Cortex of kidney (tissue), 1 donor: Measurements from ENCODE around the gene ARHGEF6.

ENCODE experiments used
- DNase-seq: peaks from one replicate; lab custom pipeline; 2025; lab: John Stamatoyannopoulos, UW

ARHGEF6 gene

GRCh38 chrX:136745215-136746173 is 35.2 kb downstream of the ARHGEF6 start:
- no peak for DNase-seq

GRCh38 chrX:136742721-136743379 is 37.9 kb downstream of the ARHGEF6 start:
- no peak for DNase-seq

- DNase-seq = no peak
These were observed 42.5 kb downstream of the ARHGEF6 start for GRCh38 chrX:136738049-136738729.

GRCh38 chrX:136736690-136737089 is 44.0 kb downstream of the ARHGEF6 start:
- no peak for DNase-seq

GRCh38 chrX:136735601-136736000 is 45.1 kb downstream of the ARHGEF6 start:
- no peak for DNase-seq

GRCh38 chrX:136733613-136734012 is 47.1 kb downstream of the ARHGEF6 start:
- no peak for DNase-seq

GRCh38 chrX:136731798-136732197 is 48.9 kb downstream of the ARHGEF6 start:
- no peak for DNase-seq

- no peak for DNase-seq
These were observed 49.4 kb downstream of the ARHGEF6 start for GRCh38 chrX:136731207-136731782.

GRCh38 chrX:136728393-136728792 is 52.3 kb downstream of the ARHGEF6 start:
- DNase-seq = no peak

GRCh38 chrX:136725441-136726104 is 55.2 kb downstream of the ARHGEF6 start:
- DNase-seq = no peak

GRCh38 chrX:136718091-136718490 is 62.6 kb downstream of the ARHGEF6 start:
- no peak for DNase-seq

- no peak for DNase-seq
These were observed 65.8 kb downstream of the ARHGEF6 start for GRCh38 chrX:136714626-136715599.

GRCh38 chrX:136712650-136713310 is 68.0 kb downstream of the ARHGEF6 start:
- DNase-seq = no peak

GRCh38 chrX:136711147-136711546 is 69.6 kb downstream of the ARHGEF6 start:
- no peak for DNase-seq

GRCh38 chrX:136710325-136710951 is 70.3 kb downstream of the ARHGEF6 start:
- DNase-seq = no peak

- no peak for DNase-seq
These were observed 72.4 kb downstream of the ARHGEF6 start for GRCh38 chrX:136708348-136708747.

- no peak for DNase-seq
These were observed 83.6 kb downstream of the ARHGEF6 start for GRCh38 chrX:136697156-136697555.

- no peak for DNase-seq
These were observed 86.2 kb downstream of the ARHGEF6 start for GRCh38 chrX:136694431-136695087.

- DNase-seq = no peak
These were observed 88.5 kb downstream of the ARHGEF6 start for GRCh38 chrX:136692271-136692670.
